Neural progenitor cell (in vitro differentiated cells): Measurements from ENCODE around the gene PPP2R2C. TPM values are rescaled to one million over a fixed set of nuclear protein-coding genes. Genes with fewer than 3 reads are reported as not detected.
A peak's percentile ranks its signal among the peaks of the same experiment; 100 is the strongest.

Experiments
- DNase-seq: peaks from one replicate; pipeline ENCODE4 v3.0.0-alpha.2; 2016; ENCODE audit warnings: low spot score
- H2AFZ ChIP-seq: fragments of 200-600 bp; sonication (generic); replicated peaks from 2 replicates; pipeline ENCODE4 v1.6.1; 2016; ENCODE audit warnings: antibody characterized with exemption
- H3F3A ChIP-seq: fragments of 200-600 bp; sonication (generic); 2 replicates; pipeline ENCODE4 v1.6.1; 2016; ENCODE audit warnings: antibody characterized with exemption, low read depth
- H3K27ac ChIP-seq: fragments of 200-600 bp; sonication (generic); 2 replicates; pipeline ENCODE4 v1.5.1; 2016; ENCODE audit warnings: mild to moderate bottlenecking
- H3K27me3 ChIP-seq: fragments of 200-600 bp; sonication (generic); 2 replicates; pipeline ENCODE4 v1.6.1; 2016; ENCODE audit warnings: mild to moderate bottlenecking, moderate library complexity
- H3K36me3 ChIP-seq: fragments of 200-600 bp; sonication (generic); 2 replicates; pipeline ENCODE4 v1.5.1; 2016
- H3K4me1 ChIP-seq: fragments of 200-600 bp; sonication (generic); 2 replicates; pipeline ENCODE4 v1.6.1; 2016; ENCODE audit warnings: mixed run types
- H3K4me2 ChIP-seq: fragments of 200-600 bp; sonication (generic); 2 replicates; pipeline ENCODE4 v1.6.1; 2016
- H3K4me3 ChIP-seq: fragments of 200-600 bp; sonication (generic); 2 replicates; pipeline ENCODE4 v1.5.1; 2016
- H3K79me2 ChIP-seq: fragments of 200-600 bp; sonication (generic); 2 replicates; pipeline ENCODE4 v1.6.1; 2016; ENCODE audit warnings: low read depth
- H3K9ac ChIP-seq: fragments of 200-600 bp; sonication (generic); 2 replicates; pipeline ENCODE4 v1.6.1; 2016
- H3K9me3 ChIP-seq: fragments of 200-600 bp; sonication (generic); 2 replicates; pipeline ENCODE4 v1.5.1; 2016; ENCODE audit warnings: low read depth
- H4K20me1 ChIP-seq: fragments of 200-600 bp; sonication (generic); 2 replicates; pipeline ENCODE4 v1.6.1; 2016; ENCODE audit warnings: low read depth
- H3K27ac Mint-ChIP-seq: 3 replicates; pipeline ENCODE4 v1.8.0; 2021; ENCODE audit warnings: mixed read lengths
- H3K27me3 Mint-ChIP-seq: 2 replicates; pipeline ENCODE4 v1.8.0; 2022; ENCODE audit warnings: low read depth, mild to moderate bottlenecking, inconsistent platforms, moderate library complexity, mixed read lengths; ENCODE audit not compliant: insufficient read depth
- H3K36me3 Mint-ChIP-seq: 3 replicates; pipeline ENCODE4 v1.8.0; 2021; ENCODE audit warnings: mixed read lengths
- H3K4me1 Mint-ChIP-seq: 3 replicates; pipeline ENCODE4 v1.8.0; 2021; ENCODE audit warnings: mixed read lengths
- H3K4me3 Mint-ChIP-seq: 3 replicates; pipeline ENCODE4 v1.8.0; 2021; ENCODE audit warnings: mild to moderate bottlenecking, moderate library complexity, mixed read lengths
- H3K9me3 Mint-ChIP-seq: 3 replicates; pipeline ENCODE4 v1.8.0; 2020; ENCODE audit warnings: mixed read lengths
- CTCF ChIP-seq: fragments of 200-600 bp; sonication (generic); IDR thresholded peaks from 2 replicates; pipeline ENCODE4 v1.5.1; 2017; ENCODE audit warnings: antibody characterized with exemption, mild to moderate bottlenecking
- EZH2 ChIP-seq: fragments of 200-600 bp; sonication (generic); IDR thresholded peaks from 2 replicates; pipeline ENCODE4 v1.6.1; 2017; ENCODE audit warnings: antibody characterized with exemption, mild to moderate bottlenecking, moderate library complexity
- EZH2phosphoT487 ChIP-seq: fragments of 200-600 bp; sonication (generic); IDR thresholded peaks from 2 replicates; pipeline ENCODE4 v1.6.1; 2017; ENCODE audit warnings: antibody characterized with exemption
- total RNA-seq: library from RNA; depleted of rRNA; stranded (reverse); fragments of >200 nt; gene quantifications from 2 replicates; pipeline ENCODE4 v1.2.3, GENCODE V29; 2015; ENCODE audit warnings: low replicate concordance

PPP2R2C gene
- total RNA-seq, 1 donor from 2014 or later, result 3.5 TPM

GRCh38 chr4:6324461-6324998 is 147.9 kb downstream of the PPP2R2C start:
- H3K9ac ChIP-seq, result no peak overlapping the region
- no peaks in the 10 kb centered on the region for H3K27me3 ChIP-seq
- H3K9me3 ChIP-seq, result no peaks in the 10 kb centered on the region
- H3F3A ChIP-seq, result peaks cover 17% of the 10 kb centered on the region
- H3K4me2 ChIP-seq, result no peak overlapping the region
- H3K4me3 ChIP-seq, result no peak overlapping the region
- TF ChIP-seq EZH2phosphoT487 (no peak), CTCF (no peak), EZH2 (no peak)
- peaks cover 6% of the 10 kb centered on the region for H3K27me3 Mint-ChIP-seq
- H3K27ac Mint-ChIP-seq, result no peak overlapping the region
- peak overlapping the region; percentile 13 for H2AFZ ChIP-seq
- peaks cover 10% of the 10 kb centered on the region for H3K4me1 ChIP-seq
- no peak overlapping the region for H3K27ac ChIP-seq
- peaks cover 13% of the 10 kb centered on the region for H3K4me1 Mint-ChIP-seq
- peaks cover 4% of the 10 kb centered on the region for H3K9me3 Mint-ChIP-seq
- H3K36me3 Mint-ChIP-seq, result no peaks in the 10 kb centered on the region
- no peaks in the 10 kb centered on the region for H3K79me2 ChIP-seq
- no peak overlapping the region for H3K4me3 Mint-ChIP-seq
- H3K36me3 ChIP-seq, result no peaks in the 10 kb centered on the region
- no peak for DNase-seq
- no peaks in the 10 kb centered on the region for H4K20me1 ChIP-seq

GRCh38 chr4:6322761-6323566 is 149.4 kb downstream of the PPP2R2C start:
- no peak overlapping the region for H3K4me3 ChIP-seq
- no peak overlapping the region for H3K9ac ChIP-seq
- H3K36me3 Mint-ChIP-seq, result no peaks in the 10 kb centered on the region
- no peak overlapping the region for H3K4me2 ChIP-seq
- H3K27ac Mint-ChIP-seq, result no peak overlapping the region
- H3K4me3 Mint-ChIP-seq, result no peak overlapping the region
- no peaks in the 10 kb centered on the region for H3K36me3 ChIP-seq
- peaks cover 5% of the 10 kb centered on the region for H3K27me3 Mint-ChIP-seq
- H3K27ac ChIP-seq, result no peak overlapping the region
- no peaks in the 10 kb centered on the region for H3K79me2 ChIP-seq
- DNase-seq, result no peak
- peaks cover 10% of the 10 kb centered on the region for H3K4me1 ChIP-seq
- no peaks in the 10 kb centered on the region for H3K9me3 ChIP-seq
- no peak for TF ChIP-seq EZH2phosphoT487
- TF ChIP-seq CTCF, result no peak
- no peak for TF ChIP-seq EZH2
- no peaks in the 10 kb centered on the region for H4K20me1 ChIP-seq
- no peaks in the 10 kb centered on the region for H3K27me3 ChIP-seq
- peaks cover 13% of the 10 kb centered on the region for H3K4me1 Mint-ChIP-seq
- H3K9me3 Mint-ChIP-seq, result peaks cover 4% of the 10 kb centered on the region
- H2AFZ ChIP-seq, result no peak overlapping the region
- H3F3A ChIP-seq, result peaks cover 17% of the 10 kb centered on the region

GRCh38 chr4:6322067-6322760 is 150.2 kb downstream of the PPP2R2C start:
- Histone ChIP-seq H3K4me2 (no peak overlapping the region), H3F3A (peaks cover 17% of the 10 kb centered on the region), H3K36me3 (no peaks in the 10 kb centered on the region), H4K20me1 (no peaks in the 10 kb centered on the region), H3K79me2 (no peaks in the 10 kb centered on the region), H2AFZ (no peak overlapping the region), H3K27me3 (no peaks in the 10 kb centered on the region), H3K9me3 (no peaks in the 10 kb centered on the region), H3K27ac (no peak overlapping the region), H3K4me3 (no peak overlapping the region), H3K4me1 (peaks cover 10% of the 10 kb centered on the region), H3K9ac (no peak overlapping the region)
- Mint-ChIP-seq H3K4me3 (no peak overlapping the region), H3K27ac (no peak overlapping the region), H3K36me3 (no peaks in the 10 kb centered on the region), H3K9me3 (peaks cover 4% of the 10 kb centered on the region), H3K4me1 (peaks cover 10% of the 10 kb centered on the region), H3K27me3 (peaks cover 4% of the 10 kb centered on the region)
- no peak for TF ChIP-seq CTCF
- no peak for TF ChIP-seq EZH2phosphoT487
- no peak for TF ChIP-seq EZH2
- DNase-seq, result no peak
